SK-N-SH treated with all-trans-retinoic acid at 6 μM for 48 hours (cell line): ENCODE data around the gene ITIH5.

Experiments
- ARNTL ChIP-seq: fragments of 450-650 bp; formaldehyde crosslinking; IDR thresholded peaks from 2 replicates; pipeline ENCODE4 v1.5.0; 2020; ENCODE audit warnings: low read depth, mild to moderate bottlenecking, moderate library complexity, borderline replicate concordance
- CSDC2 ChIP-seq: fragments of 250-450 bp; sonication (Bioruptor Pico); IDR thresholded peaks from 2 replicates; pipeline ENCODE4 v1.5.0; 2020; ENCODE audit warnings: mild to moderate bottlenecking, moderate library complexity
- POU6F1 ChIP-seq: fragments of 250-450 bp; sonication (Bioruptor Pico); IDR thresholded peaks from 2 replicates; pipeline ENCODE4 v1.8.0; 2021; ENCODE audit warnings: low read depth, mild to moderate bottlenecking, moderate library complexity, borderline replicate concordance
- SNAI2 ChIP-seq: fragments of 250-450 bp; sonication (Bioruptor Pico); IDR thresholded peaks from 2 replicates; pipeline ENCODE4 v1.5.0; 2020; ENCODE audit warnings: mild to moderate bottlenecking, moderate library complexity
- TOX ChIP-seq: fragments of 250-450 bp; sonication (Bioruptor Pico); IDR thresholded peaks from 2 replicates; pipeline ENCODE4 v1.8.0; 2021; ENCODE audit warnings: mild to moderate bottlenecking, moderate library complexity, borderline replicate concordance
- TSHZ2 ChIP-seq: fragments of 250-450 bp; sonication (Bioruptor Pico); IDR thresholded peaks from 2 replicates; pipeline ENCODE4 v1.5.0; 2020; ENCODE audit warnings: mild to moderate bottlenecking, moderate library complexity
- ZFP3 ChIP-seq: fragments of 250-450 bp; sonication (Bioruptor Pico); IDR thresholded peaks from 2 replicates; pipeline ENCODE4 v1.5.0; 2020; ENCODE audit warnings: mild to moderate bottlenecking, moderate library complexity
- ZFP30 ChIP-seq: fragments of 450-650 bp; formaldehyde crosslinking; IDR thresholded peaks from 2 replicates; pipeline ENCODE4 v1.5.0; 2022; ENCODE audit warnings: mild to moderate bottlenecking, moderate library complexity
- TF ChIP-seq, protein P1 (sequence below): fragments of 250-450 bp; sonication (Bioruptor Pico); IDR thresholded peaks from 2 replicates; pipeline ENCODE4 v1.5.1; 2020; ENCODE audit warnings: low read depth, mild to moderate bottlenecking, moderate library complexity
- TF ChIP-seq, protein P2 (sequence below): fragments of 250-450 bp; sonication (Bioruptor Pico); IDR thresholded peaks from 2 replicates; pipeline ENCODE4 v1.8.0; 2020; ENCODE audit warnings: mild to moderate bottlenecking, moderate library complexity, borderline replicate concordance

DNA sequence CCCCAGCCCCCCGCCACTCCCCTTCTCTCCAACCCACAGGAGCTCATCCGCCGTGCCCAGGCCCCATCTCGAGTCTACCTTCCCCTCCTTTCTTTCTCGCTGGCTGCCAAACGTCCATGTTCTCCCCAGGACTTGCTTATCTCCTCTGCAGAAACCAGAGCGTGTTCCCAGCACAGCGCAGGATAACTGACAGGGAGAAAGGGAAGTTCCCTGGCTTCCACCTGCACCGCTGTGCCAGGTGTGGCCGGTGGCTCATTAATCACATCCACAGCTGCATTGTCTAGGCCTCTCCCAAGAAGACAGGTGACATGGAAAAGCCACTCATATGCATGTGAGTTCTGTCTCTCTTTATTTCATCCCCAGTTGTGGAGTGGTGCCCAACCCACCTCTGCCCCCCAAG lies 113.2 kb downstream of the ITIH5 start:
- TF ChIP-seq CSDC2 (CRISPR knock-in tag): no peak
- no peak for TF ChIP-seq SNAI2 (CRISPR knock-in tag)
- TF ChIP-seq ARNTL (CRISPR knock-in tag): no peak
- TF ChIP-seq, protein P1, sequence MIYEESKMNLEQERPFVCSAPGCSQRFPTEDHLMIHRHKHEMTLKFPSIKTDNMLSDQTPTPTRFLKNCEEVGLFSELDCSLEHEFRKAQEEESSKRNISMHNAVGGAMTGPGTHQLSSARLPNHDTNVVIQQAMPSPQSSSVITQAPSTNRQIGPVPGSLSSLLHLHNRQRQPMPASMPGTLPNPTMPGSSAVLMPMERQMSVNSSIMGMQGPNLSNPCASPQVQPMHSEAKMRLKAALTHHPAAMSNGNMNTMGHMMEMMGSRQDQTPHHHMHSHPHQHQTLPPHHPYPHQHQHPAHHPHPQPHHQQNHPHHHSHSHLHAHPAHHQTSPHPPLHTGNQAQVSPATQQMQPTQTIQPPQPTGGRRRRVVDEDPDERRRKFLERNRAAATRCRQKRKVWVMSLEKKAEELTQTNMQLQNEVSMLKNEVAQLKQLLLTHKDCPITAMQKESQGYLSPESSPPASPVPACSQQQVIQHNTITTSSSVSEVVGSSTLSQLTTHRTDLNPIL (CRISPR knock-in tag): no peak
- TF ChIP-seq POU6F1 (CRISPR knock-in tag): no peak
- TF ChIP-seq TOX: no peak
- TF ChIP-seq TSHZ2: no peak
- TF ChIP-seq, protein P2, sequence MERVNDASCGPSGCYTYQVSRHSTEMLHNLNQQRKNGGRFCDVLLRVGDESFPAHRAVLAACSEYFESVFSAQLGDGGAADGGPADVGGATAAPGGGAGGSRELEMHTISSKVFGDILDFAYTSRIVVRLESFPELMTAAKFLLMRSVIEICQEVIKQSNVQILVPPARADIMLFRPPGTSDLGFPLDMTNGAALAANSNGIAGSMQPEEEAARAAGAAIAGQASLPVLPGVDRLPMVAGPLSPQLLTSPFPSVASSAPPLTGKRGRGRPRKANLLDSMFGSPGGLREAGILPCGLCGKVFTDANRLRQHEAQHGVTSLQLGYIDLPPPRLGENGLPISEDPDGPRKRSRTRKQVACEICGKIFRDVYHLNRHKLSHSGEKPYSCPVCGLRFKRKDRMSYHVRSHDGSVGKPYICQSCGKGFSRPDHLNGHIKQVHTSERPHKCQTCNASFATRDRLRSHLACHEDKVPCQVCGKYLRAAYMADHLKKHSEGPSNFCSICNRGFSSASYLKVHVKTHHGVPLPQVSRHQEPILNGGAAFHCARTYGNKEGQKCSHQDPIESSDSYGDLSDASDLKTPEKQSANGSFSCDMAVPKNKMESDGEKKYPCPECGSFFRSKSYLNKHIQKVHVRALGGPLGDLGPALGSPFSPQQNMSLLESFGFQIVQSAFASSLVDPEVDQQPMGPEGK: no peak
- TF ChIP-seq ZFP30 (CRISPR knock-in tag): no peak
- TF ChIP-seq ZFP3: no peak
